Frontal cortex (tissue), 4 donors: ENCODE measurements around the gene SLC38A5. TPM values are rescaled to one million over a fixed set of nuclear protein-coding genes. Genes with fewer than 3 reads are reported as not detected.
"Not testable (repeated sequence)": the region's sequence is repeated elsewhere in the genome, so short reads cannot be mapped to it uniquely, and the experiment has no call there.

Experiments
- DNase-seq, 2 donors: peaks; one replicate each; pipeline ENCODE4 v3.0.0; 2012; ENCODE audit warnings: low spot score in 2 of 2
- FAIRE-seq: peaks from 2 replicates; lab custom pipeline; 2012; peaks lifted over from hg19 to GRCh38; lab: Jason Lieb, UNC
- total RNA-seq: library from RNA; depleted of rRNA; stranded (reverse); fragments of >200 nt; gene quantifications from one replicate; pipeline ENCODE4 v1.2.3, GENCODE V29; 2014
- donor health status: control.
- donor health status: control.
- donor health status: control.

The SLC38A5 gene
- total RNA-seq, 1 donor from 2014 or later: 25.3 TPM

GRCh38 chrX:48471504-48471903, 1.4 kb upstream of the SLC38A5 start:
- no peak for FAIRE-seq

GRCh38 chrX:48470833-48471118, 716 bp upstream of the SLC38A5 start:
- no peak for FAIRE-seq
- DNase-seq: no peak

More at GRCh38 chrX:48471504-48471903, 1.4 kb upstream of the SLC38A5 start:
- no peak for DNase-seq

GRCh38 chrX:48468693-48469691, 1.1 kb downstream of the SLC38A5 start:
- no peak for DNase-seq
- no peak for FAIRE-seq

- no peak for FAIRE-seq
These were observed 1.8 kb downstream of the SLC38A5 start for GRCh38 chrX:48468247-48468671.

GRCh38 chrX:48467281-48467761, 2.7 kb downstream of the SLC38A5 start:
- no peak for FAIRE-seq
- DNase-seq: no peak

More at GRCh38 chrX:48468247-48468671, 1.8 kb downstream of the SLC38A5 start:
- DNase-seq: no peak

- DNase-seq: no peak
- FAIRE-seq: no peak
These were observed 3.4 kb downstream of the SLC38A5 start for GRCh38 chrX:48466696-48467095.

GRCh38 chrX:48465336-48465933, 4.6 kb downstream of the SLC38A5 start:
- DNase-seq: no peak
- no peak for FAIRE-seq

GRCh38 chrX:48461830-48462229, 8.2 kb downstream of the SLC38A5 start:
- no peak for DNase-seq
- no peak for FAIRE-seq

- FAIRE-seq: no peak
These were observed 9.5 kb downstream of the SLC38A5 start for GRCh38 chrX:48460606-48461005.

GRCh38 chrX:48460031-48460430, 10.0 kb downstream of the SLC38A5 start:
- FAIRE-seq (no peak), DNase-seq (no peak)

More at GRCh38 chrX:48460606-48461005, 9.5 kb downstream of the SLC38A5 start:
- no peak for DNase-seq

GRCh38 chrX:48459483-48459882, 10.6 kb downstream of the SLC38A5 start:
- DNase-seq (no peak), FAIRE-seq (no peak)

- DNase-seq: no peak
- FAIRE-seq: no peak
These were observed 11.3 kb downstream of the SLC38A5 start for GRCh38 chrX:48458711-48459110.

GRCh38 chrX:48456628-48457331, 13.3 kb downstream of the SLC38A5 start:
- no peak for DNase-seq
- FAIRE-seq: no peak

GRCh38 chrX:48451708-48452107, 18.4 kb downstream of the SLC38A5 start:
- FAIRE-seq (no peak), DNase-seq (no peak)

- DNase-seq (no peak), FAIRE-seq (no peak)
These were observed 20.0 kb downstream of the SLC38A5 start for GRCh38 chrX:48450076-48450475.

GRCh38 chrX:48447201-48447600, 22.9 kb downstream of the SLC38A5 start:
- DNase-seq, FAIRE-seq: not testable (repeated sequence)

GRCh38 chrX:48433713-48434112, 36.3 kb downstream of the SLC38A5 start:
- DNase-seq, FAIRE-seq: not testable (repeated sequence)

GRCh38 chrX:48430166-48430565, 39.9 kb downstream of the SLC38A5 start:
- FAIRE-seq, DNase-seq: not testable (repeated sequence)

- not testable (repeated sequence) for FAIRE-seq, DNase-seq
These were observed 40.5 kb downstream of the SLC38A5 start for GRCh38 chrX:48429606-48430005.

- FAIRE-seq, DNase-seq: not testable (repeated sequence)
These were observed 42.9 kb downstream of the SLC38A5 start for GRCh38 chrX:48427027-48427716.
